ENCODE data around the gene SPTBN5. TPM values are rescaled to one million over a fixed set of nuclear protein-coding genes. Genes with fewer than 3 reads are reported as not detected.

The SPTBN5 gene
- total RNA-seq, 2 experiments from 2014 or later, result 1.1 to 1.6 TPM

DNA sequence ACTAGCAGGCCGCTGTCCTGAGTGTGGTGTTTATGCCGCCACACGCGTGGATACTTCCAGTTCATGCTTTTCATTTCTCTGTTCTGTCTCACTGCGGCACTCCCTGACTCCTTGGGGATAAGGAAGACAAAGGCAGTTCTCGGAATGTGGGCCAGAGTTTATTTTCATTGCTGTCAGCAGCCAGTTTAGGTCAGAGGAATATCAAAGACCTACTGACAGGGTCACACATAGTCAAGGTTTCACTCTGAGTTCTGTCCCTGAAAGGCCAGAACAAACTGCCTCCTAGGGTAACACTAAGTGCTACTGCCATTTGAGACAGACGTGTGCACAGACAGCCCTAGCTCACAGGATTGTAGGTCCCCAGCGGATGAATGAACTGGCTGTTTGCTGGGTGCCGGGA is 27.3 kb upstream of the SPTBN5 start:
- H3K27ac Mint-ChIP-seq, result no peak overlapping the region
- H3K9me3 Mint-ChIP-seq, result no peaks in the 10 kb centered on the region

DNA sequence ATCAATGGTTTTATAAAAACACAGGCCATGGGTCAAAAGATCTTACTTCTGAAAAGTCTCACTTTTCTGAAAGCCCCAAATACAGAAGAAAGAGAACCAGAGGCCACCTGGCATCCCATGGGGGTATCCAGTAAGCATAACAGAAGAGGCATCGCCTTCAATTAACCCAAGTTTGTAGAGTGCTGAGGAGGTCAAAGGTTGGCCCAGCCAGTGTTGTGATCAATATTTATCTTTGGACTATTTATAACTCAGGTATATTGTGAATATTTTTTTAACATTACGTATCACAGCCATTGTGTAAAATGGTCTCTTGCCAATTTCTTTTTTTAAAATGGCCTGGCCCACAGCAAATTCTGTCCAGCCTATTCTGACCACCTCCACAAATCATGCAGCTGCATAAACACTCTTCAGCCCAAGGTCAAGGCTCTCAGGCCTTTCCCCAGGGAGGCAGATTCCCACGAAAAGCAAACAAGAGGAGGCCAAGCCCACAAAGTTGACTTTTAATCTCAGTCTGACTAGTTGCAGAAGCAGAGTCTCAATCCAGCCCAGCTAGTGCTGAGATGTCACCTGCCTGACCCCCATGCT is 26.2 kb upstream of the SPTBN5 start:
- no peaks in the 10 kb centered on the region for H3K27me3 Mint-ChIP-seq
- no peak for ATAC-seq (ENCODE audit: low read depth)
- H3K9me3 Mint-ChIP-seq, result no peaks in the 10 kb centered on the region
- POLR2A ChIA-PET, result no interaction called here
- DNase-seq, result no peak
- peaks cover 4% of the 10 kb centered on the region for H3K36me3 Mint-ChIP-seq
- H3K4me1 Mint-ChIP-seq, result peaks cover 17% of the 10 kb centered on the region
- no peak overlapping the region for H3K27ac Mint-ChIP-seq
- H3K4me3 Mint-ChIP-seq, result no peak overlapping the region

More for the DNA sequence above, 27.3 kb upstream of the SPTBN5 start:
- Mint-ChIP-seq H3K4me1 (peaks cover 18% of the 10 kb centered on the region), H3K36me3 (peaks cover 4% of the 10 kb centered on the region), H3K27me3 (no peaks in the 10 kb centered on the region), H3K4me3 (no peak overlapping the region)
- ATAC-seq (ENCODE audit: low read depth) (no peak), DNase-seq (no peak)
- POLR2A ChIA-PET, result no interaction called here

DNA sequence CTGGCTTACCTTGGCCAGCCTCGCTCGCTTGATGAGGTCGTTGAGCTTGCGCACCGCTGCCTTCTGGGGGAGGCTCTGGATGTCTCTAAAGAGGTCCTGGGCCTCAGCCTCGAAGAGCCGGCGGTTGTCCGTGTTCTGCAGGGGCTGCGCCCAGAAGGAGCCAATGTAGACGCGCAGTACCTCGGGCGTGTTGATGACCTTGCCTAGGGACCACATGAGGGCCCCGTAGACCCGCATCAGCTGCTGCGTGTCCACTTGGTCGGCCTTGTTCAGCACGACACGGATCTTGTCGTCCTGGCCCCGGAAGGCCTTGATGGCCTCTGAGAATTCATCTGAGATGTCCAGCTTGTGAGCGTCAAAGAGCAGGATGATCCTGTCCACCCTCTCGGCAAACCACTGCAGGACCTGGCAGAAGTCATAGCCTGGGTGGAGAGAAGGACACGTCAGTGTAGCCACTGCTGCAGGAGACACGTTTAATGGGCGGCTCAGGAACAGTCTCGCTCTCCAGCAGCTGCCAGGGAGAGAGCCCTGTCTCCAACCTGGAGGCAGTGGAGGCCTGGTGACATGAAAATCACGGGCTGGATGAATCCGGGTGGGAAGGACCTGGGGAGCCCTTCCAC is 25.5 kb upstream of the SPTBN5 start:
- no peak overlapping the region for H3K4me3 Mint-ChIP-seq
- peaks cover 4% of the 10 kb centered on the region for H3K36me3 Mint-ChIP-seq
- no peaks in the 10 kb centered on the region for H3K27me3 Mint-ChIP-seq
- no peaks in the 10 kb centered on the region for H3K9me3 Mint-ChIP-seq
- ATAC-seq (ENCODE audit: low read depth), result no peak
- peaks cover 17% of the 10 kb centered on the region for H3K4me1 Mint-ChIP-seq
- H3K27ac Mint-ChIP-seq, result no peak overlapping the region
- POLR2A ChIA-PET, result no interaction called here
- DNase-seq, result no peak

DNA sequence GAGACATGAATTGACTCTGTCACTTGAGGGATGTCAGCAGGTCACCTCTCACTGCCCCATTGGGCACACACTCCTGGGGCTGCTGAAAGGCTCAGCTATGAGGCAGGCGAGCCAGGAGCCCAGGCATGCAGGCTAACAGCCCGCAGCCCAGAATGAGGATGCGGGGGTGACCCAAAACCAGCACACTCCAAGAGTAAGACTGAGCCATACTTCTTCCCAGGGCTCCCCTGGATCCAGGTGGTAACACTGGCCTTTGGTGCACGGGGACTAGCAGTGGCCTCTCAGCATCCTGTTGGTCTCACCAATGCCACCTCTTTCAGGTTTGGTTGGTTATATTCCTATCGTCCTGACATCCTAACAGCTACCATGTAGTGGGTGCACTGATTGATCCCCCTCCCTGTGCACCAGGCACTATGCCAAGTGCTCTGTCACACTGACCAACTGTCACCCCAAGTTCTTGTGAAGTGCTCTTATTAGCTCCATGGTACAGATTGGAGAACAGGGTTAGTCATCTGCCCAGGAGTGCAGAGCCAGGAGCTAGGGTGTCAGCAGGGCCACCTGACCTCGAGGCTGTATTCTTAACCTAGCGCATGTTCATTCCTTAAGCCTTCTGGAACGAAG is 24.8 kb upstream of the SPTBN5 start:
- DNase-seq (no peak), ATAC-seq (ENCODE audit: low read depth) (no peak)
- H3K9me3 Mint-ChIP-seq, result no peaks in the 10 kb centered on the region
- H3K27ac Mint-ChIP-seq, result peak overlapping the region; percentile 27
- POLR2A ChIA-PET, result no interaction called here
- H3K4me1 Mint-ChIP-seq, result peaks cover 14% of the 10 kb centered on the region
- peaks cover 2% of the 10 kb centered on the region for H3K36me3 Mint-ChIP-seq
- H3K27me3 Mint-ChIP-seq, result no peaks in the 10 kb centered on the region
- H3K4me3 Mint-ChIP-seq, result no peak overlapping the region

DNA sequence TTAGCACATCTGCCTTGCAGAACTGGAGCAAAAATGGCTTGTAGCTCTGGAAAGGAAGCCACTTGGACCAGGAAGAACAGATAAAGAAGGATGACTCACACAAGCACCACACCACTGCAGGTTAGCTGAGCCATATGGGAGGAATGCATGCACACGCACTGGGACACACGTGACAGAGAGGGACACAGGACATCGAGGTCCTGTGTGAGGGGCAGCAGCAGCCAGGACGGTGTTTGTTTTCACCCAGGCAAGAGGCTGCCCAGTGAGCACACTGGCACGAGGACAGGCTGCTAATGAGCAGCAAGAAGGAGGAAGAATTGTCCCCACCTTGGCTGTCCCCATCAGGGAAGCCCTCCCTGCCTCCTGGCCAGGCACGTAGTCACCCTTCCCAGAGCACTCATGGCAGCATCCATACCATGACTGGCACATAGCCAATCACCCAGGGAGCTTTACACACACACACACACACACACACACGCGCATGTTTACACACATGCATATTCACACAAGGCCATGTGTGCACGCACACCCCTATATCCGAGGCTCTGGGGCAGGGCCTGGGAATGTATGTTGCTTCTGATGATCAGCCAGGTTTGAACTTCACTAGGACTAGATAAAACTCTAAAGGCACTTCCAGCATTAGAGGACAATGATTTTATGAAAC is 24.0 kb upstream of the SPTBN5 start:
- Mint-ChIP-seq H3K36me3 (peaks cover 2% of the 10 kb centered on the region), H3K9me3 (no peaks in the 10 kb centered on the region), H3K27ac (no peak overlapping the region), H3K4me1 (peaks cover 10% of the 10 kb centered on the region), H3K27me3 (no peaks in the 10 kb centered on the region), H3K4me3 (no peak overlapping the region)
- no peak for ATAC-seq (ENCODE audit: low read depth)
- POLR2A ChIA-PET, result no interaction called here
- no peak for DNase-seq

DNA sequence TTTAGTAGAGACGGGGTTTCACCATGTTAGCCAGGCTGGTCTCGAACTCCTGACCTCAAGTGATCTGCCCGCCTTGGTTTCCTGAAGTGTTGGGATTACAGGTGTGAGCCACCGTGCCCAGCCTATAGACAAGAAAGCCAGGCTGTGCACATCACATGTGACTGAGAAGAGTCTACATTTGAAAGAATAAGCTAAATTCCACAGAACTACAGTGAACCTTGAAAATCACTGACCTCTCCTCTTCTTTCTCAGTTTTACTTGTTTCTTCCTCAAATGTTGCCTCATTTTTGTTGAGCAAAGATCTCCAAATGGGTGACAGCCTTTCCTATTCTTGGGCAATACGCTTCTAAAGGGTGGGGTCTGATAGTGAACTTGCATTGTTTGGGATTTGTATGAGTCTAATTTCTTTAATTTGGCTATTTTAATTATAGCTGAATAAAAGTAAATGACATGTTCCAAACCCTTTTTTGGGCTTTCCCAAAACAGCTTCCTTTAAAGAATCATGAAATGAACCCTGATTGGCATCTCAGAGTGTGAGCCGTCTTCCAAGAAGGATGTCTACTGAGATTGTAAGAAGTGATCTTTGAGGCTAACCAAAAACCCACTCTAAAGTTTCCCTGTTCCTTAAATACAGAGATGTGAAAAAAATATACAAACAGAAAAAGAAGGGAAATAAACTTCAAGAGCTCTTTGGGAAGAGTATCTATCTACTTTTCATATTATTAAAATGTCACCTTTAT is 21.6 kb upstream of the SPTBN5 start:
- Mint-ChIP-seq H3K4me1 (peaks cover 8% of the 10 kb centered on the region), H3K27ac (no peak overlapping the region), H3K9me3 (no peaks in the 10 kb centered on the region), H3K36me3 (peaks cover 2% of the 10 kb centered on the region), H3K27me3 (no peaks in the 10 kb centered on the region), H3K4me3 (no peak overlapping the region)
- ATAC-seq (ENCODE audit: low read depth) (no peak), DNase-seq (no peak)
- POLR2A ChIA-PET, result no interaction called here

DNA sequence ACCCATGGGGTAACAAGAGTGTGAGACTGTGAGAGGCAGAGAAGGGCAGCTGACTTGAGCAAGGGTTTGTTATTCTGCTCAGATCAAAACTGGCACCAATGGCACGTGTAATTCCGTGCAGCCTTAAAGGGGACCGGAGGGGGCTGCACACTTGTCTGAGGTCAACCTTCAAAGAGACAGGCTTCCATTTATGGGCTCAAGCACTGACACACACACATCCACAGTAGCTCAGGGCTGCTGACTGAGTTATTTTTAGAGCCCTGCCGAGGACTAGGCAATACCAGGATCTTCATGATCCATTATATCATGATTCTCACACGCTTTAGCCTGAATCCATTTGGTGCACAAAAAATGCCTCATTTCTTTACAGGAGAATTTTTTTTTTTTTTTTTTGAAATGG is 20.6 kb upstream of the SPTBN5 start:
- no peaks in the 10 kb centered on the region for H3K9me3 Mint-ChIP-seq
- peaks cover 5% of the 10 kb centered on the region for H3K36me3 Mint-ChIP-seq
- H3K27ac Mint-ChIP-seq, result no peak overlapping the region
- no peaks in the 10 kb centered on the region for H3K27me3 Mint-ChIP-seq
- no peak overlapping the region for H3K4me3 Mint-ChIP-seq
- POLR2A ChIA-PET, result no interaction called here
- ATAC-seq (ENCODE audit: low read depth) (no peak), DNase-seq (no peak)
- peaks cover 8% of the 10 kb centered on the region for H3K4me1 Mint-ChIP-seq

DNA sequence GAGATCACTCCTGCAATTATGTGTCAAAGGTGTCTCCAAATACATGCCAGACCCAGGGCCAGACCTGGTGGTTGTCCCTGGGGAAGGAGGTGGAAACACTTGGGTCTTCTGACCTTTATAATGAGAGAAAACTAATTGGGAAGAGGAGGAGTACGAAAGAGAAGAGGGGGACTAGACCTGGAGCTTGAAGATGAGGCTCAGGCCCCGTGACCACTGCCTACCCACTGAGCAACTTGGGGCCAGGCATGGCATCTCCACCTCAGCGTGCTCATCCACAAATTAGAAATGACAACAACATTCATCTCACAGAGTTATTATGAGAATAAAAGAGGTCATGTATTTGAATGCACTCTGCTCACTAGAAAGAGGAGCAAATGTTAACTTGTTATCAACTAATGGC is 19.4 kb upstream of the SPTBN5 start:
- Mint-ChIP-seq H3K4me1 (peaks cover 8% of the 10 kb centered on the region), H3K9me3 (no peaks in the 10 kb centered on the region), H3K27ac (no peak overlapping the region), H3K4me3 (no peak overlapping the region), H3K27me3 (no peaks in the 10 kb centered on the region), H3K36me3 (peaks cover 4% of the 10 kb centered on the region)
- no peak for ATAC-seq (ENCODE audit: low read depth)
- POLR2A ChIA-PET, result interaction anchor here (0.9 kb wide), 1 partner anchor 18 kb away, joined by 3 read pairs; no protein-coding TSS in a partner anchor
- DNase-seq, result no peak

DNA sequence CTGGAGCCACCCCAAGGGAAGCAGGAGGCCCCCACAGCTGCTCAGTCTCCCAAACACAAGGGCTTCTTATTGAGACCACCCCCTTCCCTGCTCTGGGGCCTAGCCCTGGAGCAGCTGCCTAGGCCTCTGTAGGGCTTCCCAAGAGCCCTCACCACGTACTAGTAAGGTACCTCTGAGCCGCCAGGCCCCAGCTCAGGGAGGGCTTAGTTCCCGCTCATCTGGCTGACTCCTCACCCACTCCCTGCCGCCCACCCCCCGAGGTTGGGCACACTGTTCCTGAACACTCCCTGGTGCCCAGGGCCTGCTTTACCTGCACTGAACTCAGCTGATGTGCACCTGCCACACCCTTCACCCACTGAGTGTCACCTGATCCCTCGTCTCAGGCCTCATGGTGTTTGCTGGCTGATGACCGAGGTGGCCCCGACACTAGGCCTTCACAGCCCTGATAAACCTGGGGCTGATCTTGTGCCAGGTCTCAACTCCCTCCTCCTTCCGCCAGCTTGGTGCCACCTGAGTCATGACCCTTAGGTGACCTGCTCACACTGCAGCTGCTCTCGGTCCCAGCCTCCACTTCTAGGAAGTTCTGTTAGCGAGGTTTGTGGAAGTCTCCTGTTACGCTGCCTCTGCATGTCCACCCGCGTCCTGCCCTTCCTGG is 18.0 kb upstream of the SPTBN5 start:
- H3K36me3 Mint-ChIP-seq, result peaks cover 14% of the 10 kb centered on the region
- no peak overlapping the region for H3K27ac Mint-ChIP-seq
- POLR2A ChIA-PET, result no interaction called here
- no peaks in the 10 kb centered on the region for H3K9me3 Mint-ChIP-seq
- ATAC-seq (ENCODE audit: low read depth) (no peak), DNase-seq (no peak)
- H3K4me3 Mint-ChIP-seq, result no peak overlapping the region
- H3K4me1 Mint-ChIP-seq, result peaks cover 4% of the 10 kb centered on the region
- no peaks in the 10 kb centered on the region for H3K27me3 Mint-ChIP-seq

DNA sequence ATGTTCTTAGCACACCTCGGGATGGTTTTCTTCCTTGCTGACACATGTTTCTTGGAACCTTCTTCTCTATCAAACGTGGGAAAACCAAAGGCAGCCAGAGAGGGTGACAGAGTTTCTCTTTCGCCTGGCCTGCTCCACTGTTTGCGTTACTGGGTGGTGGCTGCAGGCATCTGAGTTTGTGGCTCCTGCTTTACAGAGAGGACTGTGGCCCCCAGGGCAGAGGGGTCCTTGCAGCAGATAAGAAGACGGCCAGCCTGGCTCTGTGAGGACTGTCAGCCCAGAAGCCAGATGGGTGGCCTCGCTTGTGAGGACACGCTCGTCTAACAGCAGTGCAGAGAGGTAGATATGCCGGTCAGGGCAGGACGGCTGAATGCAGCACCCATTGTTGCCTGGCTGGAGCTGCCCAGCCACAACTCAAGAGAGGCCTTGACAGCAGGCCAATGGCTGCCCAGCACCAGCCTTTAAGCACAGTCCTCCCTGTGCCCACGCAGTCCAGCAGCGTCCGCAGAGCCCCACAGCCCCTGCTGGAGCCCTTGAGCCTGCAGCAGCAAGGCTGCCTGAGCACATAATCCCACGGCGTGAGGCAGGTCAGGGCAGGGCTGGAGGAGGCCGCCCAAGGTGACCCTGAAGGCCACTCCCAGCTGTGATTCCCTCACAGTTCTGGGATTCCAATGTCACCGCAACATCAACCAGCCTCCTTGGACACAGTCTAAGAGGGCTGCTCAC is 15.0 kb upstream of the SPTBN5 start:
- no peak for DNase-seq
- H3K27me3 Mint-ChIP-seq, result no peaks in the 10 kb centered on the region
- POLR2A ChIA-PET, result interaction anchor here (1.6 kb wide), 1 partner anchor 28 kb away, joined by 4 read pairs; no protein-coding TSS in a partner anchor
- H3K9me3 Mint-ChIP-seq, result peaks cover 4% of the 10 kb centered on the region
- peaks cover 19% of the 10 kb centered on the region for H3K36me3 Mint-ChIP-seq
- ATAC-seq (ENCODE audit: low read depth), result no peak
- peak overlapping the region; percentile 70 for H3K27ac Mint-ChIP-seq
- H3K4me1 Mint-ChIP-seq, result peaks cover 4% of the 10 kb centered on the region
- H3K4me3 Mint-ChIP-seq, result no peak overlapping the region

DNA sequence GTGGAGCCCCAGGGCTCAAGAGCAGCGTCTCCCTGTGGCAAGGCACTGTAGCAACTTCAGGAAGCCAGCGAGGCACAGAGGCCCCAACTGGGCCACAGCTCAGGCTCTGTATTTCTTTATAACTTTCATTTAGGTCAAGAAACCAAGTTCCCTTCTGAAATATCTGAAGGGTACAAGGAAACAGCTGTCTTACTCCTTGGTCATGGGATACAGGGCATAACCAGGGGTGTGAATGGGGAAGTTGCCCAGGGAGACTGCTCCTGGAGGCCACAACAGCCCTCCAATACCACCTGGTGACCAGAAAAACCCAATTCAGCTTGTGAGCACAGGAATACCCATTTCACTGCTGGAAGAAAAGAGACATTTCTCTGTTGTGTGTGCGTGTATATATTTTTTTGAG is 13.3 kb upstream of the SPTBN5 start:
- no peak for ATAC-seq (ENCODE audit: low read depth)
- Mint-ChIP-seq H3K27ac (no peak overlapping the region), H3K4me1 (peaks cover 4% of the 10 kb centered on the region), H3K4me3 (no peak overlapping the region), H3K9me3 (peaks cover 4% of the 10 kb centered on the region), H3K36me3 (peaks cover 19% of the 10 kb centered on the region), H3K27me3 (no peaks in the 10 kb centered on the region)
- DNase-seq, result no peak
- POLR2A ChIA-PET, result interaction anchor here (1.6 kb wide), 1 partner anchor 30 kb away, joined by 4 read pairs; no protein-coding TSS in a partner anchor

DNA sequence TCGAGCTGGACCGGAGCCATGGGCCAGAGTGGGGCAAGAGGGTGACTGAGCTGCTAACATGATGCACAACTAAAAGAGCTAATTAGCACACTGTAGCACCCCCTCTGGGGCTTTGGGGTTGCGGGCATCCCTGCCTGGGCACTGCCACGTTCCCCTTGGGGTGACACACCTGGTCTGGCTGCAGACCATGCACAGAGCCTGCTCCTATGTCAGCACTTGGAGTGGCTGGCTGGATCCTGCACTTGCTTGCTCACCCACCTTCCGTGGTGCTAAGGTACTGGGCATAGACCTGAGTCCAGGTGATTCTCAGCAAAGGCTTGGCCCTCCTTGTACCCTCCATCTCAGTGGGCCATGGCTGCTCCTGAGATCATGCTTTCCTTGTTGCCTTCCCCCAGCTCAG is 12.8 kb upstream of the SPTBN5 start:
- Mint-ChIP-seq H3K36me3 (peaks cover 19% of the 10 kb centered on the region), H3K9me3 (peaks cover 4% of the 10 kb centered on the region), H3K4me3 (no peak overlapping the region), H3K4me1 (peaks cover 4% of the 10 kb centered on the region), H3K27ac (no peak overlapping the region), H3K27me3 (no peaks in the 10 kb centered on the region)
- POLR2A ChIA-PET, result no interaction called here
- DNase-seq (no peak), ATAC-seq (ENCODE audit: low read depth) (no peak)

Data from activated naive CD8-positive, alpha-beta T cell treated with anti-CD3 and anti-CD28 coated beads, Interleukin-2, amount 10 ng/mL, durations not matched to agents 7 days and 5 days (primary cell).